ENCODE results near the gene SNX8. TPM values are rescaled to one million over a fixed set of nuclear protein-coding genes. Genes with fewer than 3 reads are reported as not detected.

The SNX8 gene
- total and polyA plus RNA-seq, 2 of the 13 experiments (the other 11 are each of a cell fraction or from before 2014, with no cell fraction given) = 20.6 to 45.2 TPM

- TF ChIP-seq ZNF75D (CRISPR knock-in tag; IDR thresholded peaks at IDR 0.05; ENCODE audit: borderline replicate concordance) (no peak), YY1 (IDR thresholded peaks at IDR 0.05; ENCODE audit: insufficient read depth, insufficient replicate concordance, low read depth, low read length) (no peak), MYNN (CRISPR knock-in tag; IDR thresholded peaks at IDR 0.05; ENCODE audit: low read depth) (no peak)
Observed at GRCh38 chr7:2301511-2301863, 12.8 kb downstream of the SNX8 start (continued).

GRCh38 chr7:2299870-2300512, 14.2 kb downstream of the SNX8 start:
- peaks cover 19% of the 10 kb centered on the region for H3K4me1 ChIP-seq (ENCODE audit: insufficient read depth, low read length)
- in situ Hi-C loops (cut with HindIII; ENCODE audit: extremely low pct_ligation_motif_present, low pct_unique_long_range_greater_than_20kb) = loop anchor here (10.0 kb wide), 1 partner anchor 45 kb away; no protein-coding TSS in a partner anchor
- no peak for ATAC-seq
- CTCF ChIA-PET (ENCODE audit: low intra/inter-chr PET ratio, low total read pairs) = no interaction called here
- WGBS (ENCODE audit: low lambda C conversion rate) = 94% methylated on average over 9 of the region's 9 CpGs
- TF ChIP-seq, protein P1, sequence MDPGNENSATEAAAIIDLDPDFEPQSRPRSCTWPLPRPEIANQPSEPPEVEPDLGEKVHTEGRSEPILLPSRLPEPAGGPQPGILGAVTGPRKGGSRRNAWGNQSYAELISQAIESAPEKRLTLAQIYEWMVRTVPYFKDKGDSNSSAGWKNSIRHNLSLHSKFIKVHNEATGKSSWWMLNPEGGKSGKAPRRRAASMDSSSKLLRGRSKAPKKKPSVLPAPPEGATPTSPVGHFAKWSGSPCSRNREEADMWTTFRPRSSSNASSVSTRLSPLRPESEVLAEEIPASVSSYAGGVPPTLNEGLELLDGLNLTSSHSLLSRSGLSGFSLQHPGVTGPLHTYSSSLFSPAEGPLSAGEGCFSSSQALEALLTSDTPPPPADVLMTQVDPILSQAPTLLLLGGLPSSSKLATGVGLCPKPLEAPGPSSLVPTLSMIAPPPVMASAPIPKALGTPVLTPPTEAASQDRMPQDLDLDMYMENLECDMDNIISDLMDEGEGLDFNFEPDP (CRISPR knock-in tag; conservative IDR thresholded peaks at IDR 0.05) = no peak
- TF ChIP-seq ZBTB7B (CRISPR knock-in tag; IDR thresholded peaks at IDR 0.05) (no peak), ZSCAN29 (CRISPR knock-in tag; conservative IDR thresholded peaks at IDR 0.05) (no peak), IKZF1 (IDR thresholded peaks at IDR 0.05) (no peak), ZNF850 (CRISPR knock-in tag; conservative IDR thresholded peaks at IDR 0.05) (no peak), ZNF770 (CRISPR knock-in tag; IDR thresholded peaks at IDR 0.05) (0 out of 2 replicates have a peak, but pooled peaks have one; percentile 35), FOXO1 (CRISPR knock-in tag; IDR thresholded peaks at IDR 0.05) (no peak)
- TF ChIP-seq, protein P2, sequence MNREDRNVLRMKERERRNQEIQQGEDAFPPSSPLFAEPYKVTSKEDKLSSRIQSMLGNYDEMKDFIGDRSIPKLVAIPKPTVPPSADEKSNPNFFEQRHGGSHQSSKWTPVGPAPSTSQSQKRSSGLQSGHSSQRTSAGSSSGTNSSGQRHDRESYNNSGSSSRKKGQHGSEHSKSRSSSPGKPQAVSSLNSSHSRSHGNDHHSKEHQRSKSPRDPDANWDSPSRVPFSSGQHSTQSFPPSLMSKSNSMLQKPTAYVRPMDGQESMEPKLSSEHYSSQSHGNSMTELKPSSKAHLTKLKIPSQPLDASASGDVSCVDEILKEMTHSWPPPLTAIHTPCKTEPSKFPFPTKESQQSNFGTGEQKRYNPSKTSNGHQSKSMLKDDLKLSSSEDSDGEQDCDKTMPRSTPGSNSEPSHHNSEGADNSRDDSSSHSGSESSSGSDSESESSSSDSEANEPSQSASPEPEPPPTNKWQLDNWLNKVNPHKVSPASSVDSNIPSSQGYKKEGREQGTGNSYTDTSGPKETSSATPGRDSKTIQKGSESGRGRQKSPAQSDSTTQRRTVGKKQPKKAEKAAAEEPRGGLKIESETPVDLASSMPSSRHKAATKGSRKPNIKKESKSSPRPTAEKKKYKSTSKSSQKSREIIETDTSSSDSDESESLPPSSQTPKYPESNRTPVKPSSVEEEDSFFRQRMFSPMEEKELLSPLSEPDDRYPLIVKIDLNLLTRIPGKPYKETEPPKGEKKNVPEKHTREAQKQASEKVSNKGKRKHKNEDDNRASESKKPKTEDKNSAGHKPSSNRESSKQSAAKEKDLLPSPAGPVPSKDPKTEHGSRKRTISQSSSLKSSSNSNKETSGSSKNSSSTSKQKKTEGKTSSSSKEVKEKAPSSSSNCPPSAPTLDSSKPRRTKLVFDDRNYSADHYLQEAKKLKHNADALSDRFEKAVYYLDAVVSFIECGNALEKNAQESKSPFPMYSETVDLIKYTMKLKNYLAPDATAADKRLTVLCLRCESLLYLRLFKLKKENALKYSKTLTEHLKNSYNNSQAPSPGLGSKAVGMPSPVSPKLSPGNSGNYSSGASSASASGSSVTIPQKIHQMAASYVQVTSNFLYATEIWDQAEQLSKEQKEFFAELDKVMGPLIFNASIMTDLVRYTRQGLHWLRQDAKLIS (CRISPR knock-in tag; IDR thresholded peaks at IDR 0.05) = no peak
- no peaks in the 10 kb centered on the region for H3K27me3 ChIP-seq (ENCODE audit: control insufficient read depth in 1 of 2, insufficient read depth in 2 of 2, low read length in 2 of 2)
- no peak for DNase-seq (ENCODE audit: low spot score)
- H3K27ac ChIP-seq (ENCODE audit: extremely low read length, insufficient read depth, low read length) = no peak overlapping the region
- H3K4me2 ChIP-seq (ENCODE audit: low read depth, low read length) = no peak overlapping the region
- no peaks in the 10 kb centered on the region for H3K9me3 ChIP-seq (ENCODE audit: low read length)
- H3K4me3 ChIP-seq (replicated peaks in 1 of 3; ENCODE audit: insufficient read depth in 1 of 3, low read depth in 2 of 3, low read length in 3 of 3) = no peak overlapping the region
- POLR2A ChIA-PET = no interaction called here
- no peak overlapping the region for H3K9ac ChIP-seq (ENCODE audit: insufficient read depth, low read depth, low read length)
- intact Hi-C loops (cut with micrococcal nuclease; ENCODE audit: unreplicated experiment) = no loop called here
- no peak for FAIRE-seq
- H4K20me1 ChIP-seq (ENCODE audit: insufficient read depth, low read length) = no peaks in the 10 kb centered on the region
- H3K79me2 ChIP-seq (ENCODE audit: insufficient read depth, low read length) = peaks cover 39% of the 10 kb centered on the region
- no peak overlapping the region for H2AFZ ChIP-seq (ENCODE audit: low read length)
- BruUV-seq (replicated peaks) = no TSS peak
- H3K36me3 ChIP-seq (replicated peaks in 1 of 2; ENCODE audit: control insufficient read depth in 1 of 2, insufficient read depth in 2 of 2, low read length in 2 of 2) = no peaks in the 10 kb centered on the region

All from HepG2 (cell line).